Measurements from ENCODE around the gene C1R.

C1R gene

DNA sequence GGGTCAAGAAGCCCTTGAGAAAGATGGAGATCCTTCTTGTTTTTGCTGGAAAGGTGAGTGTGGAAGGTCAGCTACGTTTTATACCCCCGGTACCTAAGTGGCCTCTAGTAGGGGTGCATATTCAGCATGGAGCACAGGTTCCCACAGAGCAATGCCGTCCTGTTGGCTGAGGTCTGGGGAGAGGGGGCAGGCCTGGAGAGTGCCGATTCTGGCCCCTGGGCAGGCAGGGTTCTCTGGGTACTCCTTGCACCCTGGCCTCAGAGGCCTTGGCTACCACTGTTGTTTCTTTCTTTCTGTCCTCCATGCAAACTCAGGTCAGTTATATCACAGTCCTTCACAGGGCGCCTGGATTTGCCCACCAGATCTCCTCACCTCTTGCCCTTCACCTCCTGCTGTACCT is 27.9 kb upstream of the C1R start:
- Histone ChIP-seq H3K4me1 (ENCODE audit: control insufficient read depth, insufficient read depth, low read length) (no peaks in the 10 kb centered on the region), H3K9me3 (ENCODE audit: control insufficient read depth, low read length) (no peaks in the 10 kb centered on the region), H3K4me3 (ENCODE audit: insufficient read depth, low read depth, low read length) (no peak overlapping the region), H3K36me3 (ENCODE audit: control insufficient read depth, insufficient read depth, low read length) (no peaks in the 10 kb centered on the region), H3K27me3 (ENCODE audit: control insufficient read depth, insufficient read depth, low read length, poor library complexity, severe bottlenecking) (no peaks in the 10 kb centered on the region), H3K27ac (ENCODE audit: insufficient read depth, low read depth, low read length, poor library complexity, severe bottlenecking) (no peak overlapping the region)
- 85 to 90% methylated on average over 5 of the region's 5 CpGs for WGBS, 2 experiments

DNA sequence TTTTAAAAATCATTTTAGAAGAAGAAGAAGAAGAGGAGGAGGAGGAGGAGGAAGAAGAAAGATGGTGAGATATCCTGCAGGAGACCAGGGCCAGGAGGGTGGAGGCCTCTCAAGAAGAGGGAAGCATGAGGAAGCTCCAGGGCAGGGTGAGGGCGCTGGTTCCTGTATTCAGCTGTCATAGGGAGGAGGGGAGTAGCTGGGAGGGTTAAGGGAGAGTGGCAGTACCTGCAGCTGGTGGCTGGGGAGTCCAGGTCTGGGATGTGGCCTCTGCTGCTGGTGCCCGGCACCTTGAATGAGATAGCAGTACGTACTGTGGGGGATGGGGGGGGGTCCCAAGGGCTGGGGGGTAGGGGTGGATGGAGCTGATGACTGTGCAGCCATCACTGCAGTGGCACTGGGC is 26.6 kb upstream of the C1R start:
- H3K9me3 ChIP-seq (ENCODE audit: control insufficient read depth, low read length): no peaks in the 10 kb centered on the region
- 83 to 86% methylated on average over 3 of the region's 3 CpGs for WGBS, 2 experiments
- no peaks in the 10 kb centered on the region for H3K27me3 ChIP-seq (ENCODE audit: control insufficient read depth, insufficient read depth, low read length, poor library complexity, severe bottlenecking)
- H3K27ac ChIP-seq (ENCODE audit: insufficient read depth, low read depth, low read length, poor library complexity, severe bottlenecking): no peak overlapping the region
- no peaks in the 10 kb centered on the region for H3K36me3 ChIP-seq (ENCODE audit: control insufficient read depth, insufficient read depth, low read length)
- no peak overlapping the region for H3K4me3 ChIP-seq (ENCODE audit: insufficient read depth, low read depth, low read length)
- H3K4me1 ChIP-seq (ENCODE audit: control insufficient read depth, insufficient read depth, low read length): no peaks in the 10 kb centered on the region

GRCh38 chr12:7117670-7118069 is 25.4 kb upstream of the C1R start:
- Histone ChIP-seq H3K36me3 (ENCODE audit: control insufficient read depth, insufficient read depth, low read length) (no peaks in the 10 kb centered on the region), H3K27me3 (ENCODE audit: control insufficient read depth, insufficient read depth, low read length, poor library complexity, severe bottlenecking) (peaks cover 2% of the 10 kb centered on the region), H3K27ac (ENCODE audit: insufficient read depth, low read depth, low read length, poor library complexity, severe bottlenecking) (no peak overlapping the region), H3K4me1 (ENCODE audit: control insufficient read depth, insufficient read depth, low read length) (no peaks in the 10 kb centered on the region), H3K4me3 (ENCODE audit: insufficient read depth, low read depth, low read length) (no peak overlapping the region), H3K9me3 (ENCODE audit: control insufficient read depth, low read length) (no peaks in the 10 kb centered on the region)
- 91 to 93% methylated on average over 3 of the region's 3 CpGs for WGBS, 2 experiments

DNA sequence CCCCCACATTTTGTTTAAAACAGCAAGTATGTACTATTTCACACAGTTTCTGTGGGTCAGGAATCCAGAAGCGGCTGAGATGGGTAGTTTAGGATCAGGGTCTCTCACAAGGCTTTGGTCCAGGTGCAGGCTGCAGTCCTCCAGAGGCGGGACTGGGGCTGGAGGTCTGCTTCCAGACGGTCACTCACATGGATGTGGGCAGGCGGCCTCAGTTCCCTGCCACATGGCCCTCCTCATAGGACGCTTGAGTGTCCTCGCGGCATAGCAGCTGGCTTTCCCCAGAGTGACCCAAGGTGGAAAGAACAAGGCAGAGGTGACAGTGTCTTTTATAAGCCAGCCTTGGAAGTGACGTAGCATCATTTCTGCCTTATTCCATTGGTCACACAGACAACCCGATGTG is 24.7 kb upstream of the C1R start:
- Histone ChIP-seq H3K27me3 (ENCODE audit: control insufficient read depth, insufficient read depth, low read length, poor library complexity, severe bottlenecking) (peaks cover 3% of the 10 kb centered on the region), H3K27ac (ENCODE audit: insufficient read depth, low read depth, low read length, poor library complexity, severe bottlenecking) (no peak overlapping the region), H3K4me3 (ENCODE audit: insufficient read depth, low read depth, low read length) (no peak overlapping the region), H3K4me1 (ENCODE audit: control insufficient read depth, insufficient read depth, low read length) (no peaks in the 10 kb centered on the region), H3K36me3 (ENCODE audit: control insufficient read depth, insufficient read depth, low read length) (no peaks in the 10 kb centered on the region), H3K9me3 (ENCODE audit: control insufficient read depth, low read length) (no peaks in the 10 kb centered on the region)
- 83 to 85% methylated on average over 9 of the region's 9 CpGs for WGBS, 2 experiments

- Histone ChIP-seq H3K36me3 (ENCODE audit: control insufficient read depth, insufficient read depth, low read length) (no peaks in the 10 kb centered on the region), H3K27me3 (ENCODE audit: control insufficient read depth, insufficient read depth, low read length, poor library complexity, severe bottlenecking) (peaks cover 3% of the 10 kb centered on the region), H3K9me3 (ENCODE audit: control insufficient read depth, low read length) (no peaks in the 10 kb centered on the region), H3K4me1 (ENCODE audit: control insufficient read depth, insufficient read depth, low read length) (no peaks in the 10 kb centered on the region), H3K27ac (ENCODE audit: insufficient read depth, low read depth, low read length, poor library complexity, severe bottlenecking) (no peak overlapping the region), H3K4me3 (ENCODE audit: insufficient read depth, low read depth, low read length) (no peak overlapping the region)
- WGBS, 2 experiments: 81 to 95% methylated on average over 3 of the region's 3 CpGs
Measured at GRCh38 chr12:7116196-7116595, 24.0 kb upstream of the C1R start.

DNA sequence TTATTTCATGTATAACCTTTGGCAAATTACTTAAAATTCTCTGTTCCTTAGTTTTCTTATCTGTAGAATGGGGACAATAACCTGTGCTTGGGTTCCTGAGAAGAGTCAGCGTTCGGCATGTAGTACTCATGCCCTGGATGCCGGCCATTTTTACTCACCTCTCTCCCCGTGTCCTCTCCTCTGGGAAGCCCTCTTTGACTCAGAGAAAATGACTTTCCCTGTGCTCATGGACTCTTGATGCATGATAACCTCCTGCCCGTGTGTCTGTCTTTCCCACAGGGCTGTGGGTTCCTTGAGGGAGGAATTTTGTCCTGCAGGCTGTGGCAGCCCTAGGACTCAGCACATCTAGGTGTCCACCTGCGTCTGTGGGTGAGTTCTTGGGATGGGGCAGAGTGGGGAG is 22.6 kb upstream of the C1R start:
- Histone ChIP-seq H3K9me3 (ENCODE audit: control insufficient read depth, low read length) (no peaks in the 10 kb centered on the region), H3K36me3 (ENCODE audit: control insufficient read depth, insufficient read depth, low read length) (no peaks in the 10 kb centered on the region), H3K4me3 (ENCODE audit: insufficient read depth, low read depth, low read length) (no peak overlapping the region), H3K27ac (ENCODE audit: insufficient read depth, low read depth, low read length, poor library complexity, severe bottlenecking) (no peak overlapping the region), H3K27me3 (ENCODE audit: control insufficient read depth, insufficient read depth, low read length, poor library complexity, severe bottlenecking) (peaks cover 3% of the 10 kb centered on the region), H3K4me1 (ENCODE audit: control insufficient read depth, insufficient read depth, low read length) (no peaks in the 10 kb centered on the region)
- WGBS, 2 experiments: 88 to 90% methylated on average over 6 of the region's 6 CpGs

DNA sequence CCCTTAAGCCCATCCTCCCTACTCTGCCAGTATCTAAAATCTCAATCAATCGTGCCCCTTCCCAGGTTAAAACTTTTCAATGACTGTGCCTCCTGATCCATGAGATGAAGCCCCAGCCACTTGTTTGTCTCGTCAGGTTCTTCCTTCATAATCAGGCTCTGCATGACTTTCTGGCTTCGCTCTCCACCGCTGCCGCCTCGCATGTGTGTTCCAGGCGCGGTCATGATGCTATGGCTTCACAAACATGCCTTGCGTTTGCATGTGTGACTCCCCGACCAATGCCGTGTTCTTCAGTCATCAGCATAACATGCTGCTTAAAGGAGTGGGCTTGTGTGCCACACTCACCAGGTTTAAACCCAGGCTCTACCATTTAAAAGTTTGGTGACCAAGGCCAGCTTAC is 21.8 kb upstream of the C1R start:
- no peak overlapping the region for H3K27ac ChIP-seq (ENCODE audit: insufficient read depth, low read depth, low read length, poor library complexity, severe bottlenecking)
- 93 to 95% methylated on average over 11 of the region's 11 CpGs for WGBS, 2 experiments
- H3K4me1 ChIP-seq (ENCODE audit: control insufficient read depth, insufficient read depth, low read length): no peaks in the 10 kb centered on the region
- peaks cover 3% of the 10 kb centered on the region for H3K27me3 ChIP-seq (ENCODE audit: control insufficient read depth, insufficient read depth, low read length, poor library complexity, severe bottlenecking)
- no peaks in the 10 kb centered on the region for H3K9me3 ChIP-seq (ENCODE audit: control insufficient read depth, low read length)
- H3K36me3 ChIP-seq (ENCODE audit: control insufficient read depth, insufficient read depth, low read length): no peaks in the 10 kb centered on the region
- H3K4me3 ChIP-seq (ENCODE audit: insufficient read depth, low read depth, low read length): no peak overlapping the region

- peaks cover 3% of the 10 kb centered on the region for H3K27me3 ChIP-seq (ENCODE audit: control insufficient read depth, insufficient read depth, low read length, poor library complexity, severe bottlenecking)
- 53 to 54% methylated on average over 5 of the region's 5 CpGs for WGBS, 2 experiments
Measured at GRCh38 chr12:7113389-7113871, 21.2 kb upstream of the C1R start.

DNA sequence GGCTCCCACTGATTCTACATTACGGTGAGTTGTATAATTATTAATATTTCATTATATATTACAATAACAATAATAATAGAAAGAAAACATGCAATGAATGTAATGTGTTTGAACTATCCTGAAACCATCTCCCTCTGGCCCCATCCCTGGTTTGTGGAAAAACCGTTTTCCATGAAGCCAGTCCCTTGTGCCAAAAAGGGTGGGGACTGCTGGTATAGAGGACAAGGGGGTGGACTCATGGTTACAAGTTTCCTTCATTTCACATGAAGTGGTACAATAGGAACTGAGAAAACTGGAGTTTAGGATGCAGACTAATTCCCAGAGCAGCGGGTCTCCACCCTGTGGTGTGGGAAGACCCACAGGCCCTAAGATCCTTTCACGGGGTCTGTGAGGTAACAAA is 19.8 kb upstream of the C1R start:
- Histone ChIP-seq H3K4me1 (ENCODE audit: control insufficient read depth, insufficient read depth, low read length) (peaks cover 6% of the 10 kb centered on the region), H3K27me3 (ENCODE audit: control insufficient read depth, insufficient read depth, low read length, poor library complexity, severe bottlenecking) (peaks cover 3% of the 10 kb centered on the region), H3K36me3 (ENCODE audit: control insufficient read depth, insufficient read depth, low read length) (no peaks in the 10 kb centered on the region), H3K27ac (ENCODE audit: insufficient read depth, low read depth, low read length, poor library complexity, severe bottlenecking) (no peak overlapping the region), H3K9me3 (ENCODE audit: control insufficient read depth, low read length) (no peaks in the 10 kb centered on the region), H3K4me3 (ENCODE audit: insufficient read depth, low read depth, low read length) (no peak overlapping the region)
- 92 to 96% methylated on average over 3 of the region's 4 CpGs for WGBS, 2 experiments

More at GRCh38 chr12:7113389-7113871, 21.2 kb upstream of the C1R start:
- Histone ChIP-seq H3K9me3 (ENCODE audit: control insufficient read depth, low read length) (no peaks in the 10 kb centered on the region), H3K36me3 (ENCODE audit: control insufficient read depth, insufficient read depth, low read length) (no peaks in the 10 kb centered on the region), H3K27ac (ENCODE audit: insufficient read depth, low read depth, low read length, poor library complexity, severe bottlenecking) (no peak overlapping the region), H3K4me3 (ENCODE audit: insufficient read depth, low read depth, low read length) (no peak overlapping the region), H3K4me1 (ENCODE audit: control insufficient read depth, insufficient read depth, low read length) (no peaks in the 10 kb centered on the region)

GRCh38 chr12:7110661-7111060 is 18.4 kb upstream of the C1R start:
- Histone ChIP-seq H3K4me3 (ENCODE audit: insufficient read depth, low read depth, low read length) (no peak overlapping the region), H3K4me1 (ENCODE audit: control insufficient read depth, insufficient read depth, low read length) (peaks cover 6% of the 10 kb centered on the region)

DNA sequence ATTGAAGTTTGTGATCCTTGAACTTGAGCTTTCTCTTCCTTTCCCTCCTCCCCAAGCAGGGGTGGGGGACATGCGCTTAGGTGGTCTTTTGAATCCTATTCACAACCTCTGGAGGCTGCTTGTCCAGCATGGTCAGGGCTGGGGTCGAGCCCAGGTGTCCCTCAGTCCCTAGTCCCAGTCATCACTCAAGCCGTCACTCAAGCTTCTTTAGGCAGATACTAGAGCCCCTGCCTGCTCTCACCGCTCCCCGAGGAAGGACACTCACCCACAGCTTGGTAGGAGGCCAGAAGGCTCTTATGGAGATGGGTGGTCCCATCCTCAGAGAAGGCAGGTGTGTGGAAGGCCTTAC is 17.3 kb upstream of the C1R start:
- H3K4me1 ChIP-seq (ENCODE audit: control insufficient read depth, insufficient read depth, low read length): peaks cover 6% of the 10 kb centered on the region
- H3K27me3 ChIP-seq (ENCODE audit: control insufficient read depth, insufficient read depth, low read length, poor library complexity, severe bottlenecking): peaks cover 3% of the 10 kb centered on the region
- no peaks in the 10 kb centered on the region for H3K9me3 ChIP-seq (ENCODE audit: control insufficient read depth, low read length)
- WGBS, 2 experiments: 66 to 73% methylated on average over 5 of the region's 5 CpGs
- H3K4me3 ChIP-seq (ENCODE audit: insufficient read depth, low read depth, low read length): no peak overlapping the region
- H3K36me3 ChIP-seq (ENCODE audit: control insufficient read depth, insufficient read depth, low read length): no peaks in the 10 kb centered on the region
- H3K27ac ChIP-seq (ENCODE audit: insufficient read depth, low read depth, low read length, poor library complexity, severe bottlenecking): no peak overlapping the region

More at GRCh38 chr12:7110661-7111060, 18.4 kb upstream of the C1R start:
- Histone ChIP-seq H3K36me3 (ENCODE audit: control insufficient read depth, insufficient read depth, low read length) (no peaks in the 10 kb centered on the region), H3K27me3 (ENCODE audit: control insufficient read depth, insufficient read depth, low read length, poor library complexity, severe bottlenecking) (peaks cover 3% of the 10 kb centered on the region), H3K9me3 (ENCODE audit: control insufficient read depth, low read length) (no peaks in the 10 kb centered on the region), H3K27ac (ENCODE audit: insufficient read depth, low read depth, low read length, poor library complexity, severe bottlenecking) (no peak overlapping the region)
- 91 to 94% methylated on average over 5 of the region's 5 CpGs for WGBS, 2 experiments
